DOHH2 (cell line): Measurements from ENCODE around the gene NPR2.

Source experiments
- EZH2phosphoT487 ChIP-seq: fragments of 200-600 bp; sonication (generic); IDR thresholded peaks from 2 replicates; pipeline ENCODE4 v1.6.1; 2017; ENCODE audit warnings: borderline replicate concordance, mild to moderate bottlenecking, antibody characterized with exemption, low read length, moderate library complexity, mixed read lengths
- TF ChIP-seq, protein P1 (sequence below): fragments of 200-600 bp; sonication (generic); IDR thresholded peaks from one replicate; pipeline ENCODE4 v1.5.1; 2014; ENCODE audit warnings: antibody characterized with exemption, mild to moderate bottlenecking, low read depth, low read length; ENCODE audit not compliant: poor library complexity, severe bottlenecking

DNA sequence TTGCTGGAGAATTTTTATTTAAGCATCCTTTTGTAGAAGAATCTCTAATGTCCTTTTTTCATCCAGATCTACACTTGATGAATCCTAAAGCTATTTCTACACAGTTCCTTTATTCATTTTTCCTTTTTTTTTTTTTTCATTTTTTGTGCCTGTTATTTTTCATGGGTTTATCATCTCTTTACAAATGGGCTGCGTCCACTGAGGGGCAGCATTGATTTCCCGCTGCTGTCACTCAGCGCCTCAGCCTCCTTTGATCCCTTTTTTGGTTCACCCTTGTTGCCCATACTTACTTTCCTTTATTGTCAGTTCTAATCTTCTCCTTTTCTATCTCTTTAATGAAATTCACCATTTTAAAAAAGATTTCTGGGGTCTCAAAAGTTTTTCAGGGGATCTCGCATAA lies 31.6 kb upstream of the NPR2 start:
- TF ChIP-seq, protein P1, sequence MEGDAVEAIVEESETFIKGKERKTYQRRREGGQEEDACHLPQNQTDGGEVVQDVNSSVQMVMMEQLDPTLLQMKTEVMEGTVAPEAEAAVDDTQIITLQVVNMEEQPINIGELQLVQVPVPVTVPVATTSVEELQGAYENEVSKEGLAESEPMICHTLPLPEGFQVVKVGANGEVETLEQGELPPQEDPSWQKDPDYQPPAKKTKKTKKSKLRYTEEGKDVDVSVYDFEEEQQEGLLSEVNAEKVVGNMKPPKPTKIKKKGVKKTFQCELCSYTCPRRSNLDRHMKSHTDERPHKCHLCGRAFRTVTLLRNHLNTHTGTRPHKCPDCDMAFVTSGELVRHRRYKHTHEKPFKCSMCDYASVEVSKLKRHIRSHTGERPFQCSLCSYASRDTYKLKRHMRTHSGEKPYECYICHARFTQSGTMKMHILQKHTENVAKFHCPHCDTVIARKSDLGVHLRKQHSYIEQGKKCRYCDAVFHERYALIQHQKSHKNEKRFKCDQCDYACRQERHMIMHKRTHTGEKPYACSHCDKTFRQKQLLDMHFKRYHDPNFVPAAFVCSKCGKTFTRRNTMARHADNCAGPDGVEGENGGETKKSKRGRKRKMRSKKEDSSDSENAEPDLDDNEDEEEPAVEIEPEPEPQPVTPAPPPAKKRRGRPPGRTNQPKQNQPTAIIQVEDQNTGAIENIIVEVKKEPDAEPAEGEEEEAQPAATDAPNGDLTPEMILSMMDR = no peak
- TF ChIP-seq EZH2phosphoT487 = no peak
